CD14-positive monocyte (primary cell): Measurements from ENCODE around the gene SLC19A3. TPM values are rescaled to one million over a fixed set of nuclear protein-coding genes. Genes with fewer than 3 reads are reported as not detected.
"Not testable (repeated sequence)": the region's sequence is repeated elsewhere in the genome, so short reads cannot be mapped to it uniquely, and the experiment has no call there.

ENCODE experiments used
- DNase-seq, 3 donors: peaks; one replicate each; pipeline ENCODE4 v3.0.0-alpha.2; 2011 to 2022
- H2AFZ ChIP-seq: 2 replicates; pipeline ENCODE4 v1.6.0; 2012; ENCODE audit warnings: mild to moderate bottlenecking, low read depth, low read length, inconsistent platforms; ENCODE audit not compliant: insufficient read depth, poor library complexity, severe bottlenecking
- H3K27ac ChIP-seq, 2 donors: 1 replicate in 1 of 2; 2 replicates in 1 of 2; pipeline ENCODE4 v1.5.1; 2012 to 2013; ENCODE audit warnings: low read length in 2 of 2, control low read depth in 1 of 2, inconsistent platforms in 1 of 2, low read depth in 1 of 2, mild to moderate bottlenecking in 1 of 2
- H3K27me3 ChIP-seq, 2 donors: one replicate each; pipeline versions ENCODE4 v1.6.0 to v1.6.1; 2011 to 2013; ENCODE audit warnings: low read length in 2 of 2; ENCODE audit not compliant: control insufficient read depth in 2 of 2, insufficient read depth in 2 of 2
- H3K36me3 ChIP-seq, 2 donors: replicated peaks in 1 of 2; 1 replicate in 1 of 2; 2 replicates in 1 of 2; pipeline versions ENCODE4 v1.5.1 to v1.6.1; 2012 to 2013; ENCODE audit warnings: low read length in 2 of 2, control low read depth in 1 of 2, inconsistent platforms in 1 of 2, mild to moderate bottlenecking in 1 of 2; ENCODE audit not compliant: insufficient read depth in 2 of 2, control insufficient read depth in 1 of 2
- H3K4me1 ChIP-seq, 2 donors: 1 replicate in 1 of 2; 2 replicates in 1 of 2; pipeline versions ENCODE4 v1.5.1 to v1.6.1; 2012 to 2013; ENCODE audit warnings: low read length in 2 of 2, control low read depth in 1 of 2, inconsistent platforms in 1 of 2, mild to moderate bottlenecking in 1 of 2, moderate library complexity in 1 of 2; ENCODE audit not compliant: insufficient read depth in 2 of 2, control insufficient read depth in 1 of 2
- H3K4me2 ChIP-seq: replicated peaks from 2 replicates; pipeline ENCODE3; 2012; ENCODE audit warnings: low read length, moderate library complexity, mild to moderate bottlenecking; ENCODE audit not compliant: poor library complexity, severe bottlenecking; ENCODE audit errors: extremely low read depth
- H3K4me3 ChIP-seq, 3 experiments: fragments of 200-600 bp in 1 of 3; sonication (generic) in 1 of 3; replicated peaks in 1 of 3; 1 replicate in 2 of 3; 2 replicates in 1 of 3; pipeline ENCODE4 v1.5.1; 2011 to 2013; ENCODE audit warnings: low read length in 3 of 3, mild to moderate bottlenecking in 3 of 3, control low read depth in 2 of 3, low read depth in 2 of 3, inconsistent platforms in 1 of 3, moderate library complexity in 1 of 3
- H3K79me2 ChIP-seq: 2 replicates; pipeline ENCODE4 v1.6.0; 2012; ENCODE audit warnings: mild to moderate bottlenecking, control low read depth, inconsistent platforms, low read length, moderate library complexity; ENCODE audit not compliant: insufficient read depth
- H3K9ac ChIP-seq: 2 replicates; pipeline ENCODE4 v1.6.0; 2017; ENCODE audit warnings: low read length, mild to moderate bottlenecking; ENCODE audit not compliant: insufficient read depth, poor library complexity, severe bottlenecking
- H3K9me3 ChIP-seq, 2 donors: replicated peaks in 1 of 2; 1 replicate in 1 of 2; 2 replicates in 1 of 2; pipeline versions ENCODE4 v1.5.1 to v1.6.1; 2012 to 2013; ENCODE audit warnings: low read length in 2 of 2, control low read depth in 1 of 2; ENCODE audit not compliant: control insufficient read depth in 1 of 2, insufficient read depth in 1 of 2
- H4K20me1 ChIP-seq: 2 replicates; pipeline ENCODE4 v1.6.0; 2012; ENCODE audit warnings: mild to moderate bottlenecking, low read length, control low read depth, moderate library complexity; ENCODE audit not compliant: insufficient read depth
- H3K27ac Mint-ChIP-seq, 7 donors: one replicate each; pipeline ENCODE4 v1.8.0; 2020; ENCODE audit warnings: mild to moderate bottlenecking in 7 of 7, mixed read lengths in 7 of 7, moderate library complexity in 6 of 7, inconsistent platforms in 2 of 7
- H3K27me3 Mint-ChIP-seq, 3 donors: one replicate each; pipeline ENCODE4 v1.8.0; 2021 to 2022; ENCODE audit warnings: low read depth in 3 of 3, mild to moderate bottlenecking in 3 of 3, mixed read lengths in 3 of 3, moderate library complexity in 3 of 3, inconsistent platforms in 1 of 3
- H3K36me3 Mint-ChIP-seq, 2 donors: one replicate each; pipeline ENCODE4 v1.8.0; 2020; ENCODE audit warnings: mixed read lengths in 2 of 2, inconsistent platforms in 1 of 2, mild to moderate bottlenecking in 1 of 2
- H3K4me1 Mint-ChIP-seq: one replicate; pipeline ENCODE4 v1.8.0; 2020; ENCODE audit warnings: mild to moderate bottlenecking, mixed read lengths
- H3K4me3 Mint-ChIP-seq, 2 donors: one replicate each; pipeline ENCODE4 v1.8.0; 2020; ENCODE audit warnings: mild to moderate bottlenecking in 2 of 2, mixed read lengths in 2 of 2, moderate library complexity in 1 of 2
- H3K9me3 Mint-ChIP-seq, 7 donors: one replicate each; pipeline ENCODE4 v1.8.0; 2020 to 2022; ENCODE audit warnings: mixed read lengths in 7 of 7, mild to moderate bottlenecking in 6 of 7, moderate library complexity in 6 of 7, inconsistent platforms in 2 of 7
- CTCF ChIP-seq: fragments of 200-600 bp; IDR thresholded peaks from one replicate; pipeline ENCODE4 v1.8.0; 2022; ENCODE audit warnings: antibody characterized with exemption, mild to moderate bottlenecking
- WGBS: methylation state at CpG from one replicate; pipeline ENCODE4 v1.1.5; 2013; ENCODE audit warnings: missing lambda C conversion rate; ENCODE audit not compliant: insufficient coverage; 5-methylcytosine and 5-hydroxymethylcytosine counted together
- intact Hi-C, 2 donors: fragments of 100-400 bp; cut with micrococcal nuclease; formaldehyde crosslinking; loops; one replicate each; pipeline versions ENCODE4 v1.15.0 to v1.15.1; 2023
- polyA plus RNA-seq, 3 donors: library from polyadenylated mRNA; depleted of rRNA in 1 of 3; unstranded in 2 of 3; stranded (reverse) in 1 of 3; fragments of 300-500 nt in 2 of 3; fragments of >200 nt in 1 of 3; fragmentation: Illumina TruSeq in 2 of 3; gene quantifications; 1 replicate in 2 of 3; 2 replicates in 1 of 3; pipeline ENCODE4 v1.2.3, GENCODE V29; 2012 to 2021

SLC19A3 gene
- polyA plus RNA-seq, 3 donors: not detected

- Mint-ChIP-seq H3K27me3 (peaks cover 1 to 5% (median 1%) of the 10 kb centered on the region in 3 donors), H3K9me3 (peaks cover 0 to 9% (median 0%) of the 10 kb centered on the region in 7 donors), H3K4me3 (no peak overlapping the region), H3K36me3 (no peaks in the 10 kb centered on the region), H3K4me1 (no peaks in the 10 kb centered on the region), H3K27ac (no peak overlapping the region)
- no peaks in the 10 kb centered on the region for H4K20me1 ChIP-seq
- H3K36me3 ChIP-seq: no peaks in the 10 kb centered on the region
- 100% methylated on average over 1 of the region's 5 CpGs for WGBS
- H3K9me3 ChIP-seq: no peaks in the 10 kb centered on the region
- TF ChIP-seq CTCF: no peak
- H3K4me2 ChIP-seq: no peak overlapping the region
- H3K4me3 ChIP-seq: no peak overlapping the region
- no peaks in the 10 kb centered on the region for H3K27me3 ChIP-seq
- no peaks in the 10 kb centered on the region for H3K4me1 ChIP-seq
- intact Hi-C loops: no loop called here
- H2AFZ ChIP-seq: no peak overlapping the region
- H3K27ac ChIP-seq: no peak overlapping the region
- H3K9ac ChIP-seq: no peak overlapping the region
- no peaks in the 10 kb centered on the region for H3K79me2 ChIP-seq
- DNase-seq: no peak
Measured at GRCh38 chr2:227674485-227674884, 43.3 kb downstream of the SLC19A3 start.

GRCh38 chr2:227673620-227674019, 44.2 kb downstream of the SLC19A3 start:
- H3K27ac Mint-ChIP-seq: peak overlapping the region in 1 of 7 donors; percentile 51
- H3K4me3 Mint-ChIP-seq, H3K9me3 Mint-ChIP-seq, H3K27me3 Mint-ChIP-seq, H3K4me1 ChIP-seq, H3K9ac ChIP-seq, H2AFZ ChIP-seq, H3K4me2 ChIP-seq, DNase-seq, H3K27ac ChIP-seq, H3K27me3 ChIP-seq, H3K4me1 Mint-ChIP-seq, H3K36me3 Mint-ChIP-seq, H4K20me1 ChIP-seq, H3K36me3 ChIP-seq, H3K9me3 ChIP-seq, H3K79me2 ChIP-seq, H3K4me3 ChIP-seq, intact Hi-C loops: not testable (repeated sequence)
- no CpG with 5 or more reads among the region's 5 CpGs for WGBS
